Cardiac fibroblast (primary cell): Measurements from ENCODE around the gene VDR.
A peak's percentile ranks its signal among the peaks of the same experiment; 100 is the strongest.

ENCODE experiments used
- DNase-seq, 2 donors: peaks; one replicate each; pipeline versions ENCODE4 v3.0.0 to v3.0.0-alpha.2; 2010; ENCODE audit warnings: low read depth in 2 of 2
- H3K4me3 ChIP-seq, 2 donors: replicated peaks in 1 of 2; 1 replicate in 1 of 2; 2 replicates in 1 of 2; pipeline ENCODE4 v1.5.1; 2011; ENCODE audit warnings: low read depth in 2 of 2, low read length in 2 of 2, mild to moderate bottlenecking in 2 of 2, moderate library complexity in 1 of 2
- CTCF ChIP-seq: IDR thresholded peaks from one replicate; pipeline ENCODE4 v1.5.1; 2011; ENCODE audit warnings: low read depth, mild to moderate bottlenecking, low read length, inconsistent platforms

Gene VDR

GRCh38 chr12:47875746-47876439 is 28.9 kb downstream of the VDR start:
- DNase-seq = no peak
- TF ChIP-seq CTCF = no peak
- H3K4me3 ChIP-seq = no peak overlapping the region

- no peak for TF ChIP-seq CTCF
- DNase-seq = no peak
- no peak overlapping the region for H3K4me3 ChIP-seq
Observed at GRCh38 chr12:47874316-47874715, 30.5 kb downstream of the VDR start.

- H3K4me3 ChIP-seq = no peak overlapping the region
- DNase-seq = peak; percentile 42 to 59
- TF ChIP-seq CTCF = peak; percentile 63
Observed at GRCh38 chr12:47870175-47870781, 34.5 kb downstream of the VDR start.

GRCh38 chr12:47868552-47869031 is 36.2 kb downstream of the VDR start:
- no peak overlapping the region for H3K4me3 ChIP-seq
- TF ChIP-seq CTCF = no peak
- no peak for DNase-seq

- no peak for TF ChIP-seq CTCF
- no peak overlapping the region for H3K4me3 ChIP-seq
- peak; percentile 34 to 37 for DNase-seq
Observed at GRCh38 chr12:47868041-47868440, 36.8 kb downstream of the VDR start.

- DNase-seq = peak; percentile 83 to 93
Observed at GRCh38 chr12:47867495-47867941, 37.3 kb downstream of the VDR start.

More at GRCh38 chr12:47867495-47867941, 37.3 kb downstream of the VDR start:
- TF ChIP-seq CTCF = no peak
- H3K4me3 ChIP-seq = no peak overlapping the region
